Measurements from ENCODE around the gene ABCC3. TPM values are rescaled to one million over a fixed set of nuclear protein-coding genes. Genes with fewer than 3 reads are reported as not detected.

ABCC3 gene
- total and polyA plus RNA-seq, 2 of the 8 experiments (the other 6 are each of a cell fraction or from before 2014, with no cell fraction given): 0.35 to 0.37 TPM

GRCh38 chr17:50627036-50627781, 7.5 kb upstream of the ABCC3 start:
- DNase-seq (ENCODE audit: low read depth in 1 of 2, low spot score in 2 of 2) (no peak), FAIRE-seq (no peak)
- H2AK5ac ChIP-seq (ENCODE audit: low read depth, low read length): no peak overlapping the region
- H4K20me1 ChIP-seq (replicated peaks in 1 of 2; ENCODE audit: control insufficient read depth in 1 of 2, insufficient read depth in 2 of 2, low read length in 2 of 2): no peaks in the 10 kb centered on the region
- WGBS, 2 experiments (ENCODE audit: extremely low coverage in 1 of 2, insufficient coverage in 1 of 2, insufficient read length in 1 of 2, insufficient replicate concordance in 2 of 2, low coverage in 1 of 2, low lambda C conversion rate in 2 of 2, missing lambda C conversion rate in 1 of 2): 89% methylated on average over 17 of the region's 17 CpGs; no CpG with 5 or more reads in 1 of the 2 experiments
- no peaks in the 10 kb centered on the region for H3K79me1 ChIP-seq (ENCODE audit: low read depth, low read length)
- CTCF ChIA-PET (ENCODE audit: partially characterized antibody): interaction anchor here (0.7 to 17.1 kb wide), 29 partner anchors 9 to 230 kb away, joined by 3 to 404 read pairs (median 9); partner anchors contain the start of genes ABCC3, CACNA1G, LRRC59 and SPATA20
- H4K5ac ChIP-seq (ENCODE audit: insufficient read length, low read depth, low read length): no peak overlapping the region
- H3K23me2 ChIP-seq (ENCODE audit: low read depth, low read length): no peaks in the 10 kb centered on the region; the same call in 1 of the 2 replicates
- H3K23ac ChIP-seq (ENCODE audit: insufficient read length): no peak overlapping the region
- H3K9ac ChIP-seq (replicated peaks in 1 of 4; ENCODE audit: extremely low read depth in 1 of 4, low read depth in 3 of 4, low read length in 3 of 4): no peak overlapping the region
- peak overlapping the region; percentile 60 to 61; a peak in 1 of 4 replicates for H3K4me2 ChIP-seq (ENCODE audit: insufficient read depth in 1 of 2, low read depth in 2 of 2, low read length in 2 of 2)
- H4K8ac ChIP-seq (ENCODE audit: extremely low read depth, insufficient read depth, low read length): no peak overlapping the region; the same call in 1 of the 2 replicates
- H3K4me3 ChIP-seq (ENCODE audit: extremely low read depth in 1 of 4, insufficient read depth in 2 of 4, low read depth in 3 of 4, low read length in 4 of 4): no peak overlapping the region; a peak in 1 of 8 replicates
- H2BK120ac ChIP-seq (replicated peaks; ENCODE audit: low read depth, low read length): no peak overlapping the region
- 0 out of 2 replicates have a peak overlapping the region, but pooled peaks have one; percentile 35 for H2BK5ac ChIP-seq (ENCODE audit: low read depth, low read length)
- peaks cover 0 to 34% (median 15%) of the 10 kb centered on the region in 4 experiments; a peak in 6 of 7 replicates for H3K4me1 ChIP-seq (replicated peaks in 1 of 4; ENCODE audit: control insufficient read depth in 3 of 4, insufficient read depth in 4 of 4, low read length in 3 of 4)
- no peak overlapping the region for H2AFZ ChIP-seq (ENCODE audit: low read length)
- peak overlapping the region; percentile 80; the same call in 1 of the 2 replicates for H2BK12ac ChIP-seq (ENCODE audit: low read depth, low read length)
- H3K56ac ChIP-seq (replicated peaks; ENCODE audit: insufficient read length, low read depth, low read length): no peak overlapping the region
- no peak overlapping the region for H2BK15ac ChIP-seq (ENCODE audit: low read length)
- H3K36me3 ChIP-seq (ENCODE audit: control insufficient read depth in 2 of 4, insufficient read depth in 4 of 4, low read length in 3 of 4): no peaks in the 10 kb centered on the region
- H3K79me2 ChIP-seq (ENCODE audit: control insufficient read depth in 1 of 2, insufficient read depth in 2 of 2, low read length in 2 of 2): no peaks in the 10 kb centered on the region
- H2BK20ac ChIP-seq (ENCODE audit: low read length): no peak overlapping the region
- no peak overlapping the region for H3K27ac ChIP-seq (ENCODE audit: low read depth, low read length)
- POLR2A ChIA-PET (ENCODE audit: partially characterized antibody): interaction anchor here (1.4 kb wide), 1 partner anchor 65 kb away, joined by 4 read pairs; no protein-coding TSS in a partner anchor
- H3K27me3 ChIP-seq (replicated peaks in 1 of 4; ENCODE audit: control insufficient read depth in 3 of 4, extremely low read depth in 1 of 4, insufficient read depth in 3 of 4, low read length in 3 of 4): no peaks in the 10 kb centered on the region; a peak in 1 of 7 replicates
- peak overlapping the region; percentile 61 for H4K91ac ChIP-seq (replicated peaks; ENCODE audit: insufficient read length, low read length)
- no peak overlapping the region for H3K18ac ChIP-seq (ENCODE audit: extremely low read depth, low read length)
- no peaks in the 10 kb centered on the region for H3K9me3 ChIP-seq (ENCODE audit: insufficient read depth in 2 of 2, low read depth in 1 of 2, low read length in 1 of 2)
- no peak overlapping the region for H3K4ac ChIP-seq (replicated peaks; ENCODE audit: insufficient read length, low read depth, low read length)
- H3K14ac ChIP-seq (ENCODE audit: insufficient read length): no peak overlapping the region
- TF ChIP-seq EP300 (IDR thresholded peaks at IDR 0.05; ENCODE audit: borderline replicate concordance in 1 of 2, low read depth in 2 of 2, low read length in 2 of 2) (no peak), EGR1 (IDR thresholded peaks at IDR 0.05; ENCODE audit: borderline replicate concordance, low read depth, low read length) (no peak), ATF2 (IDR thresholded peaks at IDR 0.05; ENCODE audit: low read length) (no peak), RXRA (IDR thresholded peaks at IDR 0.05; ENCODE audit: insufficient read depth, low read depth, low read length) (no peak), CBX8 (IDR thresholded peaks at IDR 0.05; ENCODE audit: borderline replicate concordance, low read depth, low read length) (no peak), SP4 (IDR thresholded peaks at IDR 0.05; ENCODE audit: low read length) (no peak)

Data from H1 (cell line).